ENCODE measurements around the gene GSG1L.

DNA sequence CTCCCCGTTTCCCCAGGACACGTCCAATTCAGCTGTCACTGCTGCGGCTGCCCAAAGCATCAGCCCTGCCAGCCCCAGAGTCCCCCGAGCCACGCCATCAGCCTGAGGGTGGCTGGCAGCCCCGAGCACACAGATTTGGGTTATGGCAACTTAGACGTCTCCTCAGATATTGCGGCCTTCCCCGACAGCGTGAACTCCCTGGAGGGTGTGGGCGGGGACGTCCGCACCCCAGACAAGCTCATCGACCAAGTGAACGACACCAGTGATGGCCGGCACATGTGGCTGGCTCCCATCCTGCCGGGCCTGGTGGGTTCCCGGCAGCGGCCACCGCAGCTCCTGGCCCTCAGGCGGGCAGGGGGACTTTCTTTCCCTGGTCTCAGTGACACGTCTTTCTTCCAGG lies 288.7 kb downstream of the GSG1L start:
- TF ChIP-seq CTCF (IDR thresholded peaks at IDR 0.05; ENCODE audit: insufficient read depth, low read length, poor library complexity, severe bottlenecking) = no peak
- TF ChIP-seq EZH2phosphoT487 (conservative IDR thresholded peaks at IDR 0.05; ENCODE audit: low read length) = no peak
